ENCODE measurements around the gene ALG9. TPM values are rescaled to one million over a fixed set of nuclear protein-coding genes. Genes with fewer than 3 reads are reported as not detected.

Gene ALG9
- polyA plus RNA-seq, 1 donor (not counting 4 experiments of a cell fraction or from before 2014, with no cell fraction given): 27.2 TPM

- dilution Hi-C loops (cut with MboI; ENCODE audit: extremely low pct_ligation_motif_present, low sequenced_read_pairs): no loop called here
- H2AFZ ChIP-seq (ENCODE audit: control insufficient read depth, low read length): no peak overlapping the region
- H3K79me2 ChIP-seq (ENCODE audit: control insufficient read depth, insufficient read depth, low read length): no peaks in the 10 kb centered on the region
- H4K20me1 ChIP-seq (ENCODE audit: control insufficient read depth, extremely low read depth, insufficient read depth, low read length): no peaks in the 10 kb centered on the region
- H3K4me2 ChIP-seq (ENCODE audit: control insufficient read depth, extremely low read depth, insufficient read depth, low read depth, low read length): peak overlapping the region; percentile 35
- no peaks in the 10 kb centered on the region for H3K27me3 ChIP-seq (ENCODE audit: control insufficient read depth, extremely low read depth, insufficient read depth, low read length)
- DNase-seq (ENCODE audit: low read depth, low spot score): peak; percentile 32
- no peak overlapping the region for H3K4me3 ChIP-seq (ENCODE audit: control insufficient read depth in 2 of 3, extremely low read depth in 1 of 3, insufficient read depth in 2 of 3, low read depth in 1 of 3, low read length in 3 of 3)
- no peaks in the 10 kb centered on the region for H3K9me3 ChIP-seq (ENCODE audit: control insufficient read depth, low read depth, low read length)
- H3K4me1 ChIP-seq (ENCODE audit: control insufficient read depth, extremely low read depth, insufficient read depth, low read length): peaks cover 11% of the 10 kb centered on the region
- TF ChIP-seq EZH2 (IDR thresholded peaks at IDR 0.05; ENCODE audit: low read length) (no peak), CTCF (optimal IDR thresholded peaks at IDR 0.05 in 1 of 3, IDR thresholded peaks at IDR 0.05 in 1 of 3, conservative IDR thresholded peaks at IDR 0.05 in 1 of 3; ENCODE audit: extremely low read depth in 1 of 3, insufficient read depth in 2 of 3, low read length in 3 of 3) (no peak)
- FAIRE-seq: peak; percentile 71
- peaks cover 0 to 3% of the 10 kb centered on the region in 2 experiments for H3K36me3 ChIP-seq (ENCODE audit: control insufficient read depth in 2 of 2, extremely low read depth in 1 of 2, insufficient read depth in 2 of 2, low read length in 2 of 2)
- H3K9me1 ChIP-seq (ENCODE audit: control insufficient read depth, extremely low read depth, insufficient read depth, low read length): no peaks in the 10 kb centered on the region
- H3K27ac ChIP-seq (ENCODE audit: control insufficient read depth, insufficient read depth, low read length): peak overlapping the region; percentile 50
- H3K9ac ChIP-seq (ENCODE audit: control insufficient read depth, extremely low read depth, insufficient read depth, low read length): no peak overlapping the region
Measured at GRCh38 chr11:111793863-111794262, 77.5 kb downstream of the ALG9 start.

- Histone ChIP-seq H3K9me3 (ENCODE audit: control insufficient read depth, low read depth, low read length) (no peaks in the 10 kb centered on the region), H3K4me2 (ENCODE audit: control insufficient read depth, extremely low read depth, insufficient read depth, low read depth, low read length) (no peak overlapping the region), H3K27ac (ENCODE audit: control insufficient read depth, insufficient read depth, low read length) (peak overlapping the region; percentile 26), H3K9ac (ENCODE audit: control insufficient read depth, extremely low read depth, insufficient read depth, low read length) (no peak overlapping the region), H4K20me1 (ENCODE audit: control insufficient read depth, extremely low read depth, insufficient read depth, low read length) (no peaks in the 10 kb centered on the region), H2AFZ (ENCODE audit: control insufficient read depth, low read length) (no peak overlapping the region), H3K9me1 (ENCODE audit: control insufficient read depth, extremely low read depth, insufficient read depth, low read length) (no peaks in the 10 kb centered on the region), H3K27me3 (ENCODE audit: control insufficient read depth, extremely low read depth, insufficient read depth, low read length) (no peaks in the 10 kb centered on the region), H3K79me2 (ENCODE audit: control insufficient read depth, insufficient read depth, low read length) (no peaks in the 10 kb centered on the region), H3K4me3 (ENCODE audit: control insufficient read depth in 2 of 3, extremely low read depth in 1 of 3, insufficient read depth in 2 of 3, low read depth in 1 of 3, low read length in 3 of 3) (no peak overlapping the region), H3K36me3 (ENCODE audit: control insufficient read depth in 2 of 2, extremely low read depth in 1 of 2, insufficient read depth in 2 of 2, low read length in 2 of 2) (no peaks in the 10 kb centered on the region), H3K4me1 (ENCODE audit: control insufficient read depth, extremely low read depth, insufficient read depth, low read length) (peaks cover 11% of the 10 kb centered on the region)
- no peak for TF ChIP-seq EZH2 (IDR thresholded peaks at IDR 0.05; ENCODE audit: low read length)
- no peak for TF ChIP-seq CTCF (optimal IDR thresholded peaks at IDR 0.05 in 1 of 3, IDR thresholded peaks at IDR 0.05 in 1 of 3, conservative IDR thresholded peaks at IDR 0.05 in 1 of 3; ENCODE audit: extremely low read depth in 1 of 3, insufficient read depth in 2 of 3, low read length in 3 of 3)
- dilution Hi-C loops (cut with MboI; ENCODE audit: extremely low pct_ligation_motif_present, low sequenced_read_pairs): no loop called here
- no peak for FAIRE-seq
- DNase-seq (ENCODE audit: low read depth, low spot score): no peak
Measured at GRCh38 chr11:111792955-111793500, 78.4 kb downstream of the ALG9 start.
